ENCODE data around the gene ELF1.

Gene ELF1

DNA sequence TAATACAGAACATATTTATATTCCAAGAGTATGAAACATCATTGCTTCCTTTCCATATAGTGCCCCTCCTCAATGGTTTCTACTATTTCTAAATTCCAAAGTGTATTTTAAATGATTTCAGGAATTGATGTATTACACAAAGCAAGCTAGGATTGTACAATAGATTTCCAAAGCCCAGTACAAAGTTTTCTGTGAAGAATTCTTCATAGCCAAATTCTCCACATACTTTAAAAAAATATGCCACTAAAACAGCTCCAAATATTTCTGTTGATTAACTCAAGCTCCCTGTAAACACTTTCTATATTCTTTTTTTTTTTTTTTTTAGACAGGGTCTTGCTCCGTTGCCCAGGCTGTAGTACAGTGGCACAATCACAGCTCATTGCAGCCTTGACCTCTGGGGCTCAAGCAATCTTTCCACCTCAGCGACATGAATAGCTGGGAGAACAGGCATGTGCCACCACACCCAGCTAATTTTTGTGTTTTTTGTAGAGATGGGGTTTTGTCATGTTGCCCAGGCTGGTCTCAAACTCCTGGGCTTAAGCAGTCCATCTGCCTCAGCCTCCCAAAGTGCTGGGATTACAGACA is 50.6 kb downstream of the ELF1 start:
- no peak overlapping the region for H3K4me3 ChIP-seq (ENCODE audit: low read depth, low read length)
- TF ChIP-seq, protein P1, sequence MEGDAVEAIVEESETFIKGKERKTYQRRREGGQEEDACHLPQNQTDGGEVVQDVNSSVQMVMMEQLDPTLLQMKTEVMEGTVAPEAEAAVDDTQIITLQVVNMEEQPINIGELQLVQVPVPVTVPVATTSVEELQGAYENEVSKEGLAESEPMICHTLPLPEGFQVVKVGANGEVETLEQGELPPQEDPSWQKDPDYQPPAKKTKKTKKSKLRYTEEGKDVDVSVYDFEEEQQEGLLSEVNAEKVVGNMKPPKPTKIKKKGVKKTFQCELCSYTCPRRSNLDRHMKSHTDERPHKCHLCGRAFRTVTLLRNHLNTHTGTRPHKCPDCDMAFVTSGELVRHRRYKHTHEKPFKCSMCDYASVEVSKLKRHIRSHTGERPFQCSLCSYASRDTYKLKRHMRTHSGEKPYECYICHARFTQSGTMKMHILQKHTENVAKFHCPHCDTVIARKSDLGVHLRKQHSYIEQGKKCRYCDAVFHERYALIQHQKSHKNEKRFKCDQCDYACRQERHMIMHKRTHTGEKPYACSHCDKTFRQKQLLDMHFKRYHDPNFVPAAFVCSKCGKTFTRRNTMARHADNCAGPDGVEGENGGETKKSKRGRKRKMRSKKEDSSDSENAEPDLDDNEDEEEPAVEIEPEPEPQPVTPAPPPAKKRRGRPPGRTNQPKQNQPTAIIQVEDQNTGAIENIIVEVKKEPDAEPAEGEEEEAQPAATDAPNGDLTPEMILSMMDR (IDR thresholded peaks at IDR 0.05; ENCODE audit: low read depth, low read length) = no peak

DNA sequence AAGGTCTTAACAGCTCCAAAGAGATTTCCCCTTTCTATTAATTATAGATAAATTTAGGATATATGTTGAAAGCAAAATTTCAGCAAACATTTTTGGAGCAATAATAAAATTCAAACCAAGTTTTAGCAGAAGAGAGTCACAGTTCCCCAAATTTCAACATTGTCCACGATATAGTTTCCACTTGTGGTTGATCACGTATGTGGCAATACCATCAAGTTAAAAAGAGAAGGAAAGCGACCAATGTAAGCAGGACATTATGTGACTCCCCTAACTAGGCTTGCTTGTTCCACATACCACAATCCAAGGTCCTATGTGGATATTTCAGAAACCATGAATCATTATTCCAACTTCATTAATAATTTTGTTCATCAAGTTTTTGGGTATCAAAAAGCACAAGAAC is 52.8 kb downstream of the ELF1 start:
- H3K4me3 ChIP-seq (ENCODE audit: low read depth, low read length) = no peak overlapping the region
- TF ChIP-seq, protein P1 (IDR thresholded peaks at IDR 0.05; ENCODE audit: low read depth, low read length) = no peak

DNA sequence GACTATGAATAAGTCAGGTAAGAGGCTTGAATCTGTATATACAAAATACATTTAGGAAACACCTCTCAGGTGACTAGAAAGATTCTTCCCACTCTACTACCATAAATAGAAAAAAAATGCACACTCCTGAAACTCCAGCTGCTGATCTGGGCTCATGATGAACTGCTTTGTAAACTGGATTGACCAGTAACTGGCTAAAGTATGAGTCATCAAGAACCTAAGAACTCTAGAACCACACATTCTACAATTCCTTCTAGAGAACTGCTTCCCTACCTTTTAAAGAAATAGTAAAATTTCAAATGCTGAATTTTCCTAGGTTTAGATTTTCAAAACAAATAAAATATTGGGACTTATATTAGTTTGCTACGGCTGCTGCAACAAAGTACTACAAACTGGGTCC is 55.2 kb downstream of the ELF1 start:
- no peak overlapping the region for H3K4me3 ChIP-seq (ENCODE audit: low read depth, low read length)
- TF ChIP-seq, protein P1 (IDR thresholded peaks at IDR 0.05; ENCODE audit: low read depth, low read length) = no peak

DNA sequence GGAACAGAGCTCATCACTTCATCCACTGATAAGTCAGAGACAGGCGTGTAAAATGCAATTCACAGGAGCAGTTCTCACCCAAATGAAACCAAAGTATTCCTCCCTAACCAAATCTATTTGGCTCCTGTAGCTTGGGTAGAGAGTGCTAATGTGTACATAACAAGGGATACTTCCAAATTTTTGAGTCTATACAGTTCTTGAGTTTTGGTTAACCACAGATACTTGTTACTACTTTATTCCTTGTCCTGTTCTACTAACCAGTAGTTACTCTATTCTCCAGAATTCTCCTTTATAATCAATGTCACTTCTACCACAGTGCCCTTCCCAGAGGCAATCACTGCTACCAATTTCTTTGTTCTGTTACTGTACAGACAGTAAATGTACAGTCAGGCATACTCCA is 57.3 kb downstream of the ELF1 start:
- TF ChIP-seq, protein P1 (IDR thresholded peaks at IDR 0.05; ENCODE audit: low read depth, low read length) = no peak
- no peak overlapping the region for H3K4me3 ChIP-seq (ENCODE audit: low read depth, low read length)

DNA sequence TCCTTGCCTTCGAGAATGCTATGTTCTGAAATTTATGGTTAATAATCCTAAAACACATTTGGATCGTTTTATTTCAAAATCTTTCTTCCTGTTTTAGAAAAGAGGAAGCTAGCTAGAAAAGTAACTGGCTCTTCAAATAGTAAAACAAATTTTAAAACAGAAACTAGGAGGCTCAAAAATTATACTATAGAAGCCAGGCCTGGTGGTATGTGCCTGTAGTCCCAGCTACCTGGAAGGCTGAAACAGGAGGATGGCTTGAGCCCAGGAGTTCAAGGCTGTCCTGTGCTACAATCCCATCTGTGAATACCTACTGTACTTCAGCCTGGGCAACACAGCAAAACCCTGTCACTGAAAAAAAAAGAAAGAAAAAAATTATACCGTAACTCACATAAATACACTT is 57.9 kb downstream of the ELF1 start:
- TF ChIP-seq, protein P1 (IDR thresholded peaks at IDR 0.05; ENCODE audit: low read depth, low read length) = no peak
- H3K4me3 ChIP-seq (ENCODE audit: low read depth, low read length) = no peak overlapping the region

DNA sequence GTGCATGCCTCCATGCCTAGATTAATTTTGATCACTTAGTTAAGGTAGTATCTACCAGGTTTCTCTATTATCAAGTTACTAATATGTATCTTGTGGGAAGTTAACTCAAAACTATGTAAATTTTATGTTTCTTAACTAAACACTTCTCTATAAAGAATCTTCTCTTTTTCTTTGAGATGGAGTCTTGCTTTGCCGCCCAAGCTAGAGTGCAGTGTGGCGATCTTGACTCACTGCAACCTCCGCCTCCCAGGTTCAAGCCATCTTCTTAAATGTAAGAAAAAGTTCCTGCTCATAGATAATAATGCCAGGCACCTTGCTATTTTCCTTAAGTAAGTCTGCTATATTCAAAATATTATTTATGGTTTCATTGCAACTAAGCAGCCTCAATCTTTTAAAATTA is 58.4 kb downstream of the ELF1 start:
- H3K4me3 ChIP-seq (ENCODE audit: low read depth, low read length) = no peak overlapping the region
- TF ChIP-seq, protein P1 (IDR thresholded peaks at IDR 0.05; ENCODE audit: low read depth, low read length) = no peak

DNA sequence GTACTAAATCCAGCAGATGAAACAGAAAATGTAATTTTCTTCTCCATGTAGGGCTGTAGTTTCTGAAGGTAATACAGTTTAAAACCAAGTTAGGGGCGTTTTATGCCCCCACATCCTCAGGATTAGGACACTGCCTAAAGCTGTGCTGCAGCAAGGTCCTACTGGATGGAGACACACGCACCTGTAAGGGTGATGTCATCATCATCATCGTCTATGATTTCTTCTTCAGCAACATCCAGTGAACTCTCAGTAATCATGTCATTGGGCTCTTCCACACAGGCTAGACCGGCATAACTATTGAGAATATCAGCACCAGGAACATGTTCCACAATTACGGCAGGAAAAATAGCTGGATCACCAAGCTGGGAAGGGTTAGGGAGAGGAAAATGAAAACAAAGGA is 60.5 kb downstream of the ELF1 start:
- TF ChIP-seq, protein P1 (IDR thresholded peaks at IDR 0.05; ENCODE audit: low read depth, low read length) = no peak
- no peak overlapping the region for H3K4me3 ChIP-seq (ENCODE audit: low read depth, low read length)

All from WI38 (cell line).